NCI-H460 (cell line): ENCODE measurements around the gene PCSK7. TPM values are rescaled to one million over a fixed set of nuclear protein-coding genes. Genes with fewer than 3 reads are reported as not detected.
"Not testable (repeated sequence)": the region's sequence is repeated elsewhere in the genome, so short reads cannot be mapped to it uniquely, and the experiment has no call there.

Source experiments
- DNase-seq: peaks from one replicate; pipeline ENCODE4 v3.0.0-alpha.2; 2016; ENCODE audit warnings: low read depth; ENCODE audit errors: extremely low read depth
- total RNA-seq: library from RNA; depleted of rRNA; stranded (reverse); fragments of >200 nt; shearing (Covaris generic); gene quantifications from 2 replicates; pipeline ENCODE4 v1.2.3, GENCODE V29; 2014

PCSK7 gene
- total RNA-seq, 1 experiment from 2014 or later = 9.6 TPM

DNA sequence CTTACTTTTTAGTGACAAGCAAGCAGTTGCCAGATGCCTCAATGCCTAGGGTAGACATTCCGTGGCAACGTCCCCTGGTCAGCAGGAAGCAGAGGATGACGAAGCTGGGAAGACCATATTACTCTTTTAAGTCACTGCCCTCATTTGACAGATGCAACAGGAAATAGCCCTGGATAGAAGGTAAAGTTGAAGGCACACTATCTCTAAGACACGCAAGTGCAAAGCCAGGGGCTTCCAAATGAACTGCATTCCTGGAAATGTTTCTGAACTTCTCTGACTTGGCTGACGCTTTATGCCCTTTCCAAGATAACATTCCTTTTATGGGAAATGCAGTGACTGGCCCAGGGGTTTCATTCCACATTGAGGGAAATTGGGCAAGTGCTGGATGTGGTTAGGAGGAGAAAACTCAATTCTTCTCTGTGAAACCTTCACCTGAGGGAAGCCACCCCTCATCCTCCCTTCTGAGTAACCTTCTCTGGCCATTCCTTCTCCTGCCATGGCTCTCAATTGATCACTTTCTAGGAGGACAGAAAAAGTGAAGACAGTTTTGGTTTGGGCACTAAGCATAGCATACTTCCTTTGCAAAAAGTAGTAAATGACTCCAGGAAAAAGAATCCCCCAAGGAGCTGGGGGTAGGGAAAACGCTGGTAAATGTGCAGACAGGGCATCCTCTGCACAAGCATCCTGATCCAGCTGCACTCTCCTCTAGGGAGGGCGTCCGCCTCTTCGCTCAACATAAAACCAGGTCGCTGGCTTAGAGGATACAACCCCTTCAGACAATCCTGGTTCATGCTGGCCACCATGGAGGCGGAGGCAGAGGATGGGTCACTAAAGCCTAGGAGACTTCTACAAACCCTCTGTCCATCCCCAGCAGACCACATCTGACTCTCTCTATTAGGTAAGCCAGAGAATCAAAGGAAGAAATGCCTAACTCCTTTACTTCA is 14.5 kb downstream of the PCSK7 start:
- DNase-seq = no peak

DNA sequence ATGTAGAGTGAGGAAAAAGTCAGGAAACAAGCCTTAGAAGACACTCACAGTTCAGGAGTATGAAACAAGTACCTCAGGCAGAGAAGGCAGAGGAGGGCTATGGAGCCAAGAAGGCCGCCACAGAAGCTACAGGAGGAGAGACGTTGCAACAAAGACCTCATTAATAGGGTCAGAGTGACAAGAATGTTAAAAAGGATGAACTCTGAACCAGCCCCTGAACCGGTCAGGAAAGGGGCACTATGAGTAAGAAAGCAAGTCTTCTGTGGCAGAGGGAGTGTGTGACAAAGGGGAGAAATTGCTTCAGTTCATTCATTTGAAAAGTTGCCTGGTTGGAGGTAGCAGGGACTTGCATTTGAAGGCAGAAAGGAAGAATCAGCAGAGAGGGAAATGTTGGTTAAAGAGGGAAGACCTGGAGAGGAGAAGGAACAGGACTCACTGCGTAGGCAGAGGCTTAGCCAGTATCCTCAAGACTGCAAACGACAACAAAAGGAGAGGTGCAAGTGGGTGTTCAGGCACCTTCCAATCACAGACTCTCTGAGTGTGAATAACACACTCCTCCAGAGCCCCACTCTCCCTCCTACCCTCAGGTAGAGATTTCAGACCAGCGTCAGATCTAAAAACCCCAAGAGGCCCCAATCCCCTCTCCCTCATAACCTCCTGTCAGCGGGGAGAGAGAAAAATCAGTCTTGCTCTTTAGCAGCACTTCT is 17.3 kb downstream of the PCSK7 start:
- no peak for DNase-seq

DNA sequence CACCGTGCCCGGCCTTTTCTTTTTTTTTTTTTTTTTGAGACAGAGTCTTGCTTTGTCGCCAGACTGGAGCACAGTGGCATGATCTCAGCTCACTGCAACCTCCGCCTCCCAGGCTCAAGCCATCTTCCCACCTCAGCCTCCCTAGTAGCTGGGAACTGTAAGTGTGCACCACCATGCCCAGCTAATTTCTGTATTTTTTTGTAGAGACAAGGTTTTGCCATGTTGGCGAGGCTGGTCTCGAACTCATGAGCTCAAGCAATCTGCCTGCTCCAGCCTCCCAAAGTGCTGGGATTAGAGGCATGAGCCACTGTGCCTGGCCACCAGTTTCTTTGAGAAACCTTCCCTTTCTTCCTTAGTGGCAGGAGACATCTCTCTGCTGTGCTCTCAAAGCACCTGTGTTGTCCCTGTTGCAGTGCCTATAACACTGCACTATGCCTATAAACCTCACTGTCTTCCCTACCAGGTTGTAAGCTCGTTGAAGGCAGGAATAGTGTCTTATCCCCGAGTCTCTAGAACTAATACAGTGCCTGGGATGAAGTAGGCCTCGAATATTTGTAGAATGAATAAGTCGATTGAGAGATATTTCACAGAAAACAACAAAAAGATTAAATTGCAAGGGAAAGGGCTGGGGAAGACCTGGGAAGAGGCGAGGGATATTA is 19.0 kb downstream of the PCSK7 start:
- no peak for DNase-seq

DNA sequence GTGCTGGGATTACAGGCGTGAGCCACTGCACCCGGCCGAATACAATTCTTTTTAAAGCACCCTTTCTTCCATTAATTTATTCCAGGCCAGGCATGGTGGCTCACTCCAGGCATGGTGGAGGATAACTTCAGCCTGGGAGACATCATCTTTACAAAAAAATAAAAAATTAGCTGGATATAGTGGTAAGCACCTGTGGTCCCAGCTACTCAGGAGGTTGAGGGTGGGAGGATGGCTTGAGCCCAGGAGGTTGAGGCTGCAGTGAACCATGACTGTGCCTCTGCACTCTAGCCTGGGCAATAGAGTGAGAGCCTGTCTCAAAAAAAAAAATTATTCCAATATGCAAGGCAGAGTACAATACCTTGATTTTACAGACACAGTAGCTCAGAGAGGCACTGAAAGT is 21.3 kb downstream of the PCSK7 start:
- no peak for DNase-seq

DNA sequence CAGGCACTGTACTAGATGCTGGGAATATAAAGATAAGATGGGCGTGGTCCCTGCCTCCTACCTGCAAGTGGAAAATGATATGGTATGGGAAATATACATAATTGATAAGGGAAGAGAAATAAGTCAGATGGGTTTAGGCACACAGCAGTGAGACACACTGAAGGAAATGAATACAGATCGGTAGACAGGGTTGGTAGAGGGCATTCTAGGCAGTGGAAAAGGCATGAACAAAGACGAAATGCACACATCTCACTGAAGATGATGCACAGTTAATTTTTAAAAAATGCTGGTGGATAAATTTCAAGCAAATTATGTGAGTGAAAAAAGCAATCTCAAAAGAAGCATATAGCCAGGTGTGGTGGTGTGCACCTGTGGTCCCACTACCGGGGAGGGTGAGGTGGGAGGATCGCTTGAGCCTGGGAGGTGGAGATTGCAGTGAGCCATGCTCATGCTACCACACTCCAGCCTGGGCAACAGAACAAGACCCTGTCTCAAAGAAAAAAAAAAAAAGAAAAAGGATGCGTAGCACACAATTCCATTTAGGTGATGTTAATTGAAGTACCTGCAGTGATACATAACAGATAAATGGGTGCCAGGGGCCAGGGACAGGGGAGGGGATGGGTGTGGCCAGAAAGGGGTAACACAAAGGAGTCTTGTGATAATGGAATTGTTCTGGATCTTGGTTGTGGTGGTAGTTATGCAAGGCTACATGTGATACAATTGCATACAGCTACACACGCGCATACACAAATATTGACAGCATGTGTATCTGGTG is 22.3 kb downstream of the PCSK7 start:
- DNase-seq = not testable (repeated sequence)

DNA sequence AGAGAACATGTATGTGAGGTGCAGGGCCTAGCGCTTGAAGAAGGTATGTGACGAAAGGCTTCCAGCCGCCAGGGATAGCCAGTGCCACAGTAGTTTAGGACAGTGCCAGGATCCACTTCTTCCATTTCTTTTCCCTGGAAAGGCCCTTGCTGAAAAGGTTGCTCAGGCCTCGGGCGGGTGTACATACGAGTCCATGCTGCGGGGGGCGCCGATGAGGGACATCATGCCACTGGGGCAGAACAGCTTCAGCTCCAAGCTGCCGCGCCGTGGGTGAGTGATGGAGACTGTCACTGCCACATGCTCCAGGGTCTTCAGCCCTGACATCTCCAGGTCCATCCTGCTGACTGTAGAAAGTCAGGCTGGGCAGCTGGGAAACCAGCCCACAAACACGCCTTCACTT is 23.2 kb downstream of the PCSK7 start:
- DNase-seq = not testable (repeated sequence)

DNA sequence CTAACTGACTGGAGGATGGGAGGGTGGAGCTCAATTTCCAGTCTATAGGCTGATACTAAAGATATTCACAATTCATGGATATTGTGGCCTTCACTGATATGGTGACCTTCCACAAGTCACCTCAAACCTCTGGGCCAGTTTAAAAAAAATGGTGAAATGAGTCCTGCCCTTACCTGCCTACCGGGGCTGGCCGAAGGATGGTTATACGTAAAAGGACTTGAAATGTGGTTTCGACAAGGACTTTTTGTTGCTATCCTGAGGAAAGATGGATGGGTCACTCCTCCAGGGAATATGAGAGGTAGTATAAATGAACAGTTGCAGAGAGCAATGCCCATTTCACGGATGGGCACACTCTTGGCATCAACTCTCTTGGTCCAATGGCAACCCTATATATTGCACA is 24.4 kb downstream of the PCSK7 start:
- not testable (repeated sequence) for DNase-seq

DNA sequence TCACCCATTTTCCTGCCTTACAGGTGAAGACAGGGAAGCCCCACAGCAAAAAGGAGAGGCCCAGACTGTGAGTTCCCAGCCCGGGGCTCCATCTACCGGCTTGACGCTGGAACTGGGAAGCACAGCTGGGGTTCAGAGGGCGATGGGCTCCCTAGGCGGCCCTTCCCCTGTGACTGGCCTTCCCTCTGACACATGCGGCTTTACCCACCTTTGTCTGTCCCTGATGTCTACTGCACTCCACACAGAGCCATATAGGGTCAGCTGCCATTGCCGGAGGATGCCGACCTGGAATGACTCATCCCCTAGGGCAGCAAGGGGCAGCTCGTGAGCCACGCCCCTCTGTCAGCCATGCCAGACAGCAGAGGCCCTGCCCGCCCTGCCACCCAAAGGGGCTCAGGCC is 25.0 kb downstream of the PCSK7 start:
- not testable (repeated sequence) for DNase-seq

DNA sequence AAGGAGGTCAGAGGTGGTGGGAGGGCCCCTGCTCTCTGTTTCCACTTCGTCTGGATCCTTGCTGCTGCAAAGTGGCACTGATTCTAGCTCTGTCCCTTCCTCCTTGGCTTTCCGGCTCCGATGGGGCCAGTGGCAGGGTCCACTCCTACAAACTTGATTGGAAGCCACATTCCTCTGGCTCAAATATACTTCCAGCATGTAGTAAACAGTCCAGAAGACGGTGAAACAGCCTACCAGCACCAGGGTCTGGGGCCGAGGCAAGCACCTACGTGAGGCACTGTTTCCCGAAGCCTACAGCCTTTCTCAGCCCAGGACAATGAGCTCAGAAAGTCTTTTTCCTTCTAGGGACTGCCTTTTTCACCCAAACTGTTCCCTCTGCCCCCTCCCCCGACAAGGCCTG is 25.8 kb downstream of the PCSK7 start:
- DNase-seq = not testable (repeated sequence)

DNA sequence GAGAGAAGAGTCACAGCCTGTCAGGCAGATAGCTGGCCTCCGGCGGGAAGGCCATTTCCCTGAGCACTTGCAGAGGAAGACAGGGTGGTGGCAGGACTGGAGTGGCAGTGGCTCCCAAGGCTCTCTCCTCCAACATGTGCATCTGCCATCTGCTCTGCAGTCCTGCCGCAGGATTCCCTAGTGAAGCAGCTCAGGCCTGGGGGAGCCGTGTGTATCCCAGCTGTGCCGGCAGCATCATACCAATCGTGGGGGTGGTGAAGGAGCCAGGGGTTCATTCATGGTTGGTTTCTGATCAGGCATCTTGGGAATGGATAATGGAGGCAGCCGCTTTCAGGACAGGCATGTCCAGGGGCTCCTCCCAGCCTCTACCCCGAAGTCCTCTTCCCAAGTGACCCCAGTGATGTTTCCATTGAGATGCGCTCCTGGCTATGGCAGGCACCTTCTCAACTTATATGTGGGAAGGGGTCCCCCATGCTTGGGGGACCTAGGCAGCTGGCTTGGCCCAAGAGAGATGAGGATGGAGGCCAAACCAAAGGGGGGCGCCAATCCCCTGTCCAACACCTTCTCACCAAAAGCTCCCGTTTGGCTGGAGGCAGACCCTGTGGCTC is 26.6 kb downstream of the PCSK7 start:
- DNase-seq = no peak

DNA sequence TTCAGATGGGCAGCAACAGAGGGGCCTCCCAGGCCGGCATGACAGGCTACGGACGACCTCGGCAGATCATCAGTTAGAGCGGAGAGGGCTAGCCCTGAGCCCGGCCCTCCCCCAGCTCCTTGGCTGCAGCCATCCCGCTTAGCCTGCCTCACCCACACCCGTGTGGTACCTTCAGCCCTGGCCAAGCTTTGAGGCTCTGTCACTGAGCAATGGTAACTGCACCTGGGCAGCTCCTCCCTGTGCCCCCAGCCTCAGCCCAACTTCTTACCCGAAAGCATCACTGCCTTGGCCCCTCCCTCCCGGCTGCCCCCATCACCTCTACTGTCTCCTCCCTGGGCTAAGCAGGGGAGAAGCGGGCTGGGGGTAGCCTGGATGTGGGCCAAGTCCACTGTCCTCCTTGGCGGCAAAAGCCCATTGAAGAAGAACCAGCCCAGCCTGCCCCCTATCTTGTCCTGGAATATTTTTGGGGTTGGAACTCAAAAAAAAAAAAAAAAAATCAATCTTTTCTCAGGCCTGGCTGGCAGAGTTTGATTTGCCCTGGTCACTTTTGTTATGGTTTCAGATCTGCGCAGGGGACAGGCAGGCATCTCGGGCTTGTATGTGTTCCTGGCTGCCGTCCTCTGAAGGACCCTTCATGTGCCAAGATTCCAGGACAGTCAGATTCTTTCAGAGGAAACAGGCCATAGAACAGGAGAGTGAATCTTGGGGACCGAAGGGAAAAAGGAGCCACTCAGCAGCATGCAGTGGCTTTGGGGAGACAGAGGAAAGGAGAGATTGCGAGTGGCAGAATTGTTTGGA is 27.4 kb downstream of the PCSK7 start:
- DNase-seq = no peak

DNA sequence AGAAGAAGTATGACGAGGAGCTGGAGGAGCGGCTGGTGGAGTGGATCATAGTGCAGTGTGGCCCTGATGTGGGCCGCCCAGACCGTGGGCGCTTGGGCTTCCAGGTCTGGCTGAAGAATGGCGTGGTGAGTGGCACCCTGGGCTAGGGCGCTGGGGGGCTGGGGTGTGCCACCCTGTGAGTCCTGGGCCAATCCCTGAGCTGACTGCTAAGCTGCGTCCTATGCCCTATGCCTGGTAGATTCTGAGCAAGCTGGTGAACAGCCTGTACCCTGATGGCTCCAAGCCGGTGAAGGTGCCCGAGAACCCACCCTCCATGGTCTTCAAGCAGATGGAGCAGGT is 28.8 kb downstream of the PCSK7 start:
- DNase-seq = no peak

DNA sequence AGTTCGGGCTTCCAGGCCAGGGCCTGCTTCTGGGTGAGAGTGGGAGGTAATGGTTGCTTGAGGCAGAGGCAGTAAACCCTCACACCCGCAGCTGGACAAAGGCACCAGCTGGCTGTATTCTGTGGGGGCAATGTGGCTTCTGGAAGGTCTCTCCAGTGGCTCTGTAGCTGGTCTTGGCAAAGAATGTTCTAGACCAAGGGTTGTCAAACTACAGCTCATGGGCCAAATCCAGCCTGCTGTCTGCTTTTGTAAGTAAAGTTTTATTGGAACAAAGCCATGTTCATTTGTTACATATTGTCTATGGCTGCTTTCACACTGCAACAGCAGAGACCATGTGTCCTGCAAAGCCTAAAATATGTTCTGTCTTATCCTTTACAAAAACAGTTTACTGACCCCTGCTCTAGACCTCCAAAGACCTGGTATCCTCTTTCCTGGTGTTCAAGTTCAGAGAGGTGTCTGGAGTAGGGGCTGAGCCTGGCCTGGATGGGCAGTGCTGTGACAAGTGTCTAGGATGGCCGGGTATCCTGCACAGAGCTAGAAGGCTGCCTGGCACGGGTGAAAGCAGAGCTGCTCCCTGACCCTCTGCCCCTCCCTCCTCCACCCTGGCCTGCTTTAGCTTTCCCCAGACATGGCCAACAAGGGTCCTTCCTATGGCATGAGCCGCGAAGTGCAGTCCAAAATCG is 29.3 kb downstream of the PCSK7 start:
- DNase-seq = no peak

DNA sequence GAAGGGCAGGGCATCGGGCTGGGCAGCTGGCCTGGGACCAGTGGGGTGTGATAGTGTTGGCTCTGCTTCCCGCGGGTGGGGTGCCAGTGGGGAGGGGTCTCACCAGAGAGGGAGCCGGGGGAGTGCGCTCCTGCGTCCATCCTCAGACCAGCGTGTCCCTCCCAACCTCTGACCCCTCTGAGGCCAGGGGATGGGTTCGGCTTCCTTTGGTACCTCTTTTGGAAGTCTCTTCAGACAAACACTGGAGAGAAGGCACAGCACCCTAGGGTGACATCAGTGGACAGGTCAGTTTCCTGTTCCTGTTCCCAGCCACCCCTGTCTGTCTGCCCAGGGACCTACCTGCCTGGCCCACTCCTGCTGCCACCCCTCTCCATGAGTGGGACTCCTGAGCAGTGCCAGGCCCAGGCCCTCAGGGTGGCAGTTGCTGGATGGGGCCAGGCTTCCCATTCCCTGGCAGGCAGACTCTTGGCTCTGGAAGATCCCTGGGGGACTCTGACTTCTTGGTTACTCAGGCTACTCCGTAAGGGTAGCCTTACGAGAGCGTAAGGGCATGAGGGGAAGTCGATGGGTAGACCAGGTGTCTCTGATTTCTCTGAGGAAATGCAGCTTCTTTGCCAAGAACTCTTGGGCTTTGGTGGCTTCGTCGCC is 30.1 kb downstream of the PCSK7 start:
- DNase-seq = no peak

DNA sequence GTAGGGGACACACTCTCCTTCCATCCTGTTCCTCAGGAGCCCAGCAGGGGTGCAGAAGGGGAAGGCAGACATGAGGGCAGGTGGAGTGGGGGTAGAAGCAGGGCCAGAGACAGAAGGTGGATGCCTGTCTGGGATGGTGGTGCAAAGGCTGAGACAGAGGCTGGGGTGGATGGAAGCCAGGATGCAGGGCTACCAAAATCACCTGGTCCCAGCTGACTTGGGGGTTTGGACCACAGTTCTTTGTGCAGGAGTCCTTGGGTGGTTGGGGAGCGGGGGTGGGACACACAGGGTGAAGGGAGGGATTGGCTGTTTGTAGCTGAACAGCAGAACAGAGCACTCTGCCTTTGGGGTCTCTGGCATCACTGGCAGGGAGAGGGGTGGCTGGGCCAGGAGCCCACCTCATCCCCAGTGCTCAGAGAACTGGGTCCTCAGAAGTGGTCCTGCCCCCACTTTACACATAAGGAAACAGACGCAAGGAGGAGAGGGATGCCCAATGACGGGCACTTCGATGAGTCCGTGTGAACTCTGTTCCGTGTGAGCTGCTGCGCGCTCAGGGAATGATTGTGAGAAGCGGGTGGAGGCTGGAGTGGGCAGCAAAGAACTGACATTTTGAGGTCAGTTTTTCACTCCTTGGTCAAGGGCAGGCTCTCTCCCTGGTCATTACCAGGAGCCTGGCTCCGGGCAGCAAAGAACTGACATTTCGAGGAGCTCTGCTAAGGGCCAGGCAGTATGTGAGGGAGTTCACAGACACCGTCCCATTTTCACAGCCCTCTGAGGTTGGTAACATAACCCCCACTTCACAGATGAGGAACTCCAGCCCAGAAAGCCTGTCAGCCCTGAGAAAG is 30.8 kb downstream of the PCSK7 start:
- no peak for DNase-seq

DNA sequence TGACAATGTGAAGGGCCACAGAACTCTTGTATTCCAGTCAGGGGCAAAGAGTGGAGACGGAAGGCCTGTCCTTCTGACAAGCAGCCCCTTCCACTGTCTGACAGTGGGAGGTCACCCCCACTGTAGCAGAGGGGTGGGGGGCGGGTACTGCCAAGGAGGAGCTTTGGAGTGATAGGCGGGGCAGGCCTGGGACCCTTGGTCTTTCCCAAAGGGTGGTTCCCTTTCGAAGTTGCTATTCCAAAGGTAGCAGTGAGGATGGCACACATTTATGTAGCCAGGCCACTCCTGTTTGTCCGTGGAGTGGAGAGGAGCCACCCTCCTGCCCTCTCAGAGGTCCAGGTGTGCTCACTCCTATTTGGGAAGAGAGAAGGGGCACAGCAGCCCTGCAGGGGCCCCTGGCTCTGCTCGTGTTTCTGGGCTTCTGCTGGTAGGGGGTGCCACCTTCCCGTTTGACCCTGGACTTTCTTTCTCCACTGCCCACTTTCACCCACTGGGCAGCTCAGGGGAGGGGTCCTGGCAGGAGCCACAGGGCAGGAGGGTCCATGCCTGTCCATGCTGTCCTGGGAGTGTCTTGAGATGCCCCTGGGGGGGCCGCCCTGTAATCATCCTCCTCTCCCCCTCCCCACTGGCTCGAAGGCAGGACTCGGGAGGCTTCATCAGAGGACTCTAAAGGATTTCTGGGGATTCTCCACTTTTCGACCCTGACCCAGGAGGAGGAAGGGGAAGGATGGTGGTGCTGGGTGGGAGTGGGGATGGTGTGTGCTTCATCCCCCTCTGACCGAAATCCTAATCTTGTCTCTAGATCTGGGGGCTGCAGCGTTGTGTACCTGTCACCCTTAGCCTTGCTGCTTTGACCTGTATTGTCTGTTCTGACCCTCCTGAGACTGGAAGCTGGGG is 31.7 kb downstream of the PCSK7 start:
- DNase-seq = no peak
